ENCODE data around the gene ZFAND3. TPM values are rescaled to one million over a fixed set of nuclear protein-coding genes. Genes with fewer than 3 reads are reported as not detected.

Gene ZFAND3
- total and polyA plus RNA-seq, 2 of the 4 experiments (the other 2 are of a cell fraction) = 10.9 to 26.7 TPM

DNA sequence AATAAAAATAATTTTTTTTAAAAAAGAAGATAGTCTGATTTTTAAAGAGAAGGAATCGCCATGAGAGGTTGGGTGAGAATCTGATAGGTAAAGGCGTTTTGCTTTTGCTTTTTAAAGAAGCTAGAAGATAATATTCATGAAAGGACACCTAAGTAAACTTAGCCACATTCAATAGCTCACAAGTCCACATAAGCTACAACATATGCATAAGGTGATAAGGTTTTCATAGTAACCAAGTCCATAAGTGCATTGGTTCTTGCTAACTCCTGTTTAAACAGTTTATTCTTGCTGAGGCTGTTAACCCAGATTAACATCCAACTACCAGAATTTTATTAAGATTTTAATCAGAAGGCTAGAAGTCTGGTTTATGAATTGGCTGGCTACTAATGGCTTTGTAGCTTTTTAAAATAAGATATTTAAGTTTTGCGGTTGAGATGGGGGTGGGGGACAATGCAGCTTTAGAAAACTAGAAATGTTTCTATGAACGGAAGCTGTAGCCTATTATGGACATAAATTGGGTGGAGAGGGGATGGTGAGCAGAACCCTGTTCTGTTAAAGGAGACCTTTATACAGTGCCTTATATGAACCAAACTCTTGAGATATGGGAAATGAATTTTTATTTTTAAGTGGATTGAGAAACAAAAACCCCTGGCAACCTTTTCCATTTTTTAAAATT lies 235.1 kb downstream of the ZFAND3 start:
- WGBS, 2 experiments (ENCODE audit: extremely low coverage in 2 of 2, insufficient read length in 1 of 2) = no CpG with 5 or more reads among the region's 4 CpGs
- no peaks in the 10 kb centered on the region for H3K36me3 ChIP-seq (ENCODE audit: control insufficient read depth, insufficient read depth, low read length)
- peaks cover 30 to 66% of the 10 kb centered on the region in 2 experiments for H3K79me1 ChIP-seq (ENCODE audit: low read depth in 1 of 2, low read length in 2 of 2)
- no peak overlapping the region for H4K5ac ChIP-seq (ENCODE audit: low read depth, low read length)
- ChIA-PET CTCF (interaction anchor here (0.6 kb wide), 1 partner anchor 72 kb away, joined by 3 read pairs; no protein-coding TSS in a partner anchor), POLR2A (ENCODE audit: unreplicated experiment) (interaction anchor here (0.6 kb wide), 1 partner anchor 89 kb away, joined by 3 read pairs; no protein-coding TSS in a partner anchor)
- no peak for TF ChIP-seq CHD1 (IDR thresholded peaks at IDR 0.05; ENCODE audit: low read depth, low read length)
- TF ChIP-seq RCOR1 (IDR thresholded peaks at IDR 0.05; ENCODE audit: insufficient replicate concordance, low read length) = no peak
- no peak for TF ChIP-seq SMC3 (IDR thresholded peaks at IDR 0.05; ENCODE audit: low read depth, low read length)
- no peak for TF ChIP-seq FOS (IDR thresholded peaks at IDR 0.05; ENCODE audit: low read depth, low read length)
- no peak for TF ChIP-seq MAFK (IDR thresholded peaks at IDR 0.05; ENCODE audit: low read depth, low read length)
- TF ChIP-seq MXI1 (IDR thresholded peaks at IDR 0.05; ENCODE audit: borderline replicate concordance, low read depth, low read length) = no peak
- TF ChIP-seq POLR2A (IDR thresholded peaks at IDR 0.05; ENCODE audit: low read depth, low read length) = no peak
- no peak for TF ChIP-seq RFX5 (IDR thresholded peaks at IDR 0.05; ENCODE audit: low read depth, low read length)
- TF ChIP-seq, protein P1, sequence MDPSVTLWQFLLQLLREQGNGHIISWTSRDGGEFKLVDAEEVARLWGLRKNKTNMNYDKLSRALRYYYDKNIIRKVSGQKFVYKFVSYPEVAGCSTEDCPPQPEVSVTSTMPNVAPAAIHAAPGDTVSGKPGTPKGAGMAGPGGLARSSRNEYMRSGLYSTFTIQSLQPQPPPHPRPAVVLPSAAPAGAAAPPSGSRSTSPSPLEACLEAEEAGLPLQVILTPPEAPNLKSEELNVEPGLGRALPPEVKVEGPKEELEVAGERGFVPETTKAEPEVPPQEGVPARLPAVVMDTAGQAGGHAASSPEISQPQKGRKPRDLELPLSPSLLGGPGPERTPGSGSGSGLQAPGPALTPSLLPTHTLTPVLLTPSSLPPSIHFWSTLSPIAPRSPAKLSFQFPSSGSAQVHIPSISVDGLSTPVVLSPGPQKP (IDR thresholded peaks at IDR 0.05; ENCODE audit: borderline replicate concordance, low read depth, low read length) = no peak
- TF ChIP-seq MAZ (IDR thresholded peaks at IDR 0.05; ENCODE audit: borderline replicate concordance, low read depth, low read length) = no peak
- no peak for TF ChIP-seq CEBPB (IDR thresholded peaks at IDR 0.05; ENCODE audit: low read depth, low read length)
- H3K23ac ChIP-seq (ENCODE audit: low read depth, low read length) = no peak overlapping the region
- H2AK5ac ChIP-seq (ENCODE audit: low read depth, low read length) = no peak overlapping the region
- H3K4ac ChIP-seq (ENCODE audit: low read depth, low read length) = no peak overlapping the region
- H3K9me3 ChIP-seq (ENCODE audit: control insufficient read depth, insufficient read depth, low read length) = no peaks in the 10 kb centered on the region
- H3K27me3 ChIP-seq (ENCODE audit: control insufficient read depth, insufficient read depth, low read length) = no peaks in the 10 kb centered on the region
- H2BK5ac ChIP-seq (ENCODE audit: low read depth, low read length, poor library complexity, severe bottlenecking) = no peak overlapping the region
- no peak overlapping the region for H4K8ac ChIP-seq (ENCODE audit: low read depth in 2 of 2, low read length in 2 of 2)
- peaks cover 4% of the 10 kb centered on the region; the same call in 1 of the 2 replicates for H3K4me1 ChIP-seq (ENCODE audit: control insufficient read depth, insufficient read depth, low read length)
- H2AFZ ChIP-seq (replicated peaks; ENCODE audit: low read length, poor library complexity) = no peak overlapping the region
- peaks cover 14% of the 10 kb centered on the region; the same call in 1 of the 2 replicates for H3K9me1 ChIP-seq (ENCODE audit: insufficient read depth, low read length)
- no peak overlapping the region for H3K18ac ChIP-seq (ENCODE audit: low read depth, low read length)
- H3K14ac ChIP-seq (replicated peaks; ENCODE audit: low read depth, low read length) = no peak overlapping the region
- H2BK15ac ChIP-seq (ENCODE audit: low read depth, low read length) = no peak overlapping the region
- no peak overlapping the region for H2BK120ac ChIP-seq (ENCODE audit: low read depth, low read length)
- no peak overlapping the region for H3K56ac ChIP-seq (ENCODE audit: extremely low read depth, insufficient read depth, low read length)
- no peak for DNase-seq
- no peak overlapping the region for H3K9ac ChIP-seq (ENCODE audit: low read depth, low read length)
- in situ Hi-C loops (cut with MboI; ENCODE audit: low sequenced_read_pairs) (no loop called here), intact Hi-C loops (cut with micrococcal nuclease) (no loop called here), dilution Hi-C loops (cut with HindIII; ENCODE audit: low sequenced_read_pairs, unreplicated experiment) (no loop called here)
- H3K4me2 ChIP-seq (ENCODE audit: low read depth, low read length) = no peak overlapping the region
- H2BK20ac ChIP-seq (ENCODE audit: low read depth, low read length) = no peak overlapping the region
- H4K20me1 ChIP-seq (ENCODE audit: insufficient read depth, low read length) = peaks cover 64% of the 10 kb centered on the region
- ATAC-seq (ENCODE audit: low read depth) = no peak
- no peak overlapping the region for H2AK9ac ChIP-seq (replicated peaks; ENCODE audit: low read depth, low read length, poor library complexity)
- H3K4me3 ChIP-seq (ENCODE audit: insufficient read depth, low read depth, low read length) = no peak overlapping the region
- no TSS peak for BruUV-seq (replicated peaks)
- no peak overlapping the region for H4K91ac ChIP-seq (ENCODE audit: insufficient read depth, low read depth, low read length)
- H3K27ac ChIP-seq (ENCODE audit: insufficient read depth, low read length) = no peak overlapping the region

All from IMR-90 (cell line).